ENCODE measurements around the gene SLC16A6.

- TF ChIP-seq POLR2A (IDR thresholded peaks at IDR 0.05; ENCODE audit: extremely low read depth, insufficient read length) (no peak), CTCF (IDR thresholded peaks at IDR 0.05; ENCODE audit: low read depth, low read length) (no peak)
Observed at GRCh38 chr17:68326681-68327080, 35.8 kb upstream of the SLC16A6 start.
